ENCODE results near the gene WDHD1.
"Not testable (repeated sequence)": the region's sequence is repeated elsewhere in the genome, so short reads cannot be mapped to it uniquely, and the experiment has no call there.

The WDHD1 gene

GRCh38 chr14:54908190-54908589 is 118.7 kb downstream of the WDHD1 start:
- no peak for DNase-seq (ENCODE audit: low read depth)

- DNase-seq (ENCODE audit: low read depth), result no peak
Measured at GRCh38 chr14:54906075-54906474, 120.8 kb downstream of the WDHD1 start.

GRCh38 chr14:54902521-54903420 is 124.1 kb downstream of the WDHD1 start, which contains the start of gene GCH1:
Gene GCH1, minus strand, starts transcription at chr14:54902826. Its CDS starts 163 bp downstream, at chr14:54902663.
- DNase-seq (ENCODE audit: low read depth), result peak; percentile 65

- peak; percentile 74 for DNase-seq (ENCODE audit: low read depth)
Measured at GRCh38 chr14:54902143-54902520, 124.8 kb downstream of the WDHD1 start.

GRCh38 chr14:54901380-54902142 is 125.3 kb downstream of the WDHD1 start:
- peak; percentile 3 for DNase-seq (ENCODE audit: low read depth)

GRCh38 chr14:54899573-54899972 is 127.3 kb downstream of the WDHD1 start:
- no peak for DNase-seq (ENCODE audit: low read depth)

DNA sequence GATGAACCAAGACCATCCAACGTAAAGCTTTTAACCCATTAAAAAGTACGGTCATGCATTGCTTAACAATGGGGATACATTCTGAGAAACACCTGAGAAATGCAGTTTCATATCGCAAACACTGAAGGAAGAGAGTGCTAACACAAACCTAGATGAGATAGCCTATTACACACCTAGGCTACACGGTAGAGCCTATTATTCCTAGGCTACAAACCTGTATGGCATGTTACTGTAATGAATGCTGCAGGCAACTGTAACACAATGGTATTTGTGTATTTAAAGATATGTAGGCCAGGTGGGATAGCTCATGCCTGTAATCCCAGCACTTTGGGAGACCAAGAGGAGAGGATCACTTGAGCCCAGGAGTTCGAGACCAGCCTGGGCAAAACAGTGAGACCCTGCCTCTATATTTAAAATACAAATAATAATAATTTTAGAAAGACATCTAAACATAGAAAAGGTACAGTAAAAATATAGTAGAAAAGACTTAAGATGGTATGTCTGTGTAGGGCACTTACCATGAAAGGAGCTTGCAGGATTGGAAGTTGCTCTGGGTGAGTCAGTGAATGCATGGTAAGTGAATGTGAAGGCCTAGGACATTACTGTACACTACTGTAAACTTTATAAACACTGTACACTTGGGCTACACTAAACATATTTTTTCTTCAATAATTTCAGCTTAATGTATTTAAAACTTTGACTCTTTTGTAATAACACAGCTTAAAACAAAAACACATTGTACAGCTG is 128.9 kb downstream of the WDHD1 start:
- not testable (repeated sequence) for DNase-seq (ENCODE audit: low read depth)

GRCh38 chr14:54895683-54896082 is 131.2 kb downstream of the WDHD1 start:
- no peak for DNase-seq (ENCODE audit: low read depth)

DNA sequence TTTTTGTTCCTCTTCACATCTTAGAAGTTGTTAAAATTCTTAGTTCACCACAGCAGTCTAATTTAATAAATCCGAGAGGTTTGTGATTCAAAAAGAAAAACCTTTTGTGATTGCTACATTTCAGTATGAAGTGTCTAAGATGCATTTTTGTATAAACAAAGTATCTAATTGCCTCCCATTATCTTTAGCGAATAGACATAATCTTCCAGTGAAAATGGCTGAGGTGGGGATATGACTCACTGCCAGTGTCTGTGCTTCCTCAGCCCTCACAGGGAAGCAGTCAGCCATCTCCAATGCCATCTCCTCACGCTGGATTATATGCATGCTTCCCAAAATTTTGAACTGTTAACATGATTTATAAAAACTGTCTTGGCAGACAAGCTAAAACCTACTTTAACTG is 131.9 kb downstream of the WDHD1 start:
- no peak for DNase-seq (ENCODE audit: low read depth)

- no peak for DNase-seq (ENCODE audit: low read depth)
Measured at GRCh38 chr14:54893151-54893760, 133.6 kb downstream of the WDHD1 start.

DNA sequence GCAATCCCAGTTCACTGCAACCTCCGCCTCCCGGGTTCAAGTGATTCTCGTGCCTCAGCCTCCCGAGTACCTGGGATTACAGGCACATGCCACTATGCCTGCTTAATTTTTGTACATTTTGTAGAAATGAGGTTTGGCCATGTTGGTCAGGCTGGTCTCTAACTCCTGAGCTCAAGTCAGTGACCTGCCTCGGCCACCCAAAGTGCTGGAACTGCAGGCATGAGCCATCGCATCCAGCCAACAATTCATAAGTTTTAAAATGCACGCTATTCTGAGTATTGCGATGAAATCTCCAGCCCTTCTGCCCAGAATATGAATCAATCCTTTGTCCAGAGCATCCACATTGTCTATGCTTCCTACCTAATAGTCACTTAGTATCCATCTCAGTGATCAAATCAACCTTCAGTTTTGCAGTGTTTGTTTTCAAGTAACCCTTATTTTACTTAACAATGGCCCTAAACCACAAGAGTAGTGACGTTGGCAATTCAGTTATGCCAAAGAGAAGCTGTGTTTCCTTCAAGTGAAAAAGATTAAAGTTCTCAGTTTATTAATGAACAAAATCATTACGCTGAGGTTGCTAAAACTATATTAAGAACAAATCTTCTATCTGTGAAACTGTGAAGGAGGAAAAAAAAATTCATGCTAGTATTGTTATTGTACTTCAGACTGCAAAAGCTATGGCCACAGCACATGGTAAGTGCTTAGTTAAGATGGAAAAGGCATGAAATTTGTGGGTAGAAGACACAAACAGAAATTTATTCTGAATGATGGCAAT is 135.2 kb downstream of the WDHD1 start:
- no peak for DNase-seq (ENCODE audit: low read depth)

DNA sequence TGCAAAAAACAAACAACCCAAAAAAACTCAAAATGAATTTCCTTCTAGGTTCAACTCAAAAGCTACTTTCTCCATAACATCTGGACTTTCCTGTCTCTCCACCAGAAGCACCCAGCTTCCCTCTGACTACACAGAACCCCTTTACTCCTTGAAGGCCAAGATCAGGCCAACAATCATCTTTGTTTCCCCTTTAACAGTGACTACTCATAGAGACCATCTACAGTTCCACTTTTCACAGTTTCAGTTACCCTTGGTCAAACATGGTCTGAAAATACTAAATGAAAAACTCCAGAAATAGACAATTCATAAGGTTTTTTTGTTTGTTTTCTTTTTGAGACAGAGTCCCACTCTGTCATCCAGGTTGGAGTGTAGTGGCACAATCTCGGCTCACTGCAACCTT is 136.1 kb downstream of the WDHD1 start:
- DNase-seq (ENCODE audit: low read depth), result no peak

GRCh38 chr14:54889919-54890318 is 137.0 kb downstream of the WDHD1 start:
- no peak for DNase-seq (ENCODE audit: low read depth)

All from activated T-helper 1 cell treated with Interleukin-2 at 50 U/mL for 16 hours (primary cell).